Peyer's patch (tissue), 4 donors: ENCODE results near the gene FAM200B.

ENCODE experiments used
- CTCF ChIP-seq, 6 experiments: fragments of 450-650 bp in 4 of 6; fragments of 200-600 bp in 2 of 6; sonication (generic) in 1 of 6; IDR thresholded peaks; one replicate each; pipeline ENCODE4 v1.5.1; 2017 to 2019; ENCODE audit warnings: antibody characterized with exemption in 6 of 6, mild to moderate bottlenecking in 3 of 6, moderate library complexity in 1 of 6
- POLR2A ChIP-seq, 2 donors: fragments of 450-650 bp; IDR thresholded peaks; one replicate each; pipeline ENCODE4 v1.5.1; 2017; ENCODE audit warnings: antibody characterized with exemption in 2 of 2, mild to moderate bottlenecking in 2 of 2, moderate library complexity in 2 of 2

- TF ChIP-seq CTCF (IDR thresholded peaks at IDR 0.05), result no peak
- no peak for TF ChIP-seq POLR2A (IDR thresholded peaks at IDR 0.05)
Measured at GRCh38 chr4:15711762-15712161, 30.1 kb downstream of the FAM200B start.
